ENCODE data around the gene WRAP73. TPM values are rescaled to one million over a fixed set of nuclear protein-coding genes. Genes with fewer than 3 reads are reported as not detected.
"Not testable (repeated sequence)": the region's sequence is repeated elsewhere in the genome, so short reads cannot be mapped to it uniquely, and the experiment has no call there.

The WRAP73 gene
- total RNA-seq, 1 donor from 2014 or later, result 12.5 TPM

DNA sequence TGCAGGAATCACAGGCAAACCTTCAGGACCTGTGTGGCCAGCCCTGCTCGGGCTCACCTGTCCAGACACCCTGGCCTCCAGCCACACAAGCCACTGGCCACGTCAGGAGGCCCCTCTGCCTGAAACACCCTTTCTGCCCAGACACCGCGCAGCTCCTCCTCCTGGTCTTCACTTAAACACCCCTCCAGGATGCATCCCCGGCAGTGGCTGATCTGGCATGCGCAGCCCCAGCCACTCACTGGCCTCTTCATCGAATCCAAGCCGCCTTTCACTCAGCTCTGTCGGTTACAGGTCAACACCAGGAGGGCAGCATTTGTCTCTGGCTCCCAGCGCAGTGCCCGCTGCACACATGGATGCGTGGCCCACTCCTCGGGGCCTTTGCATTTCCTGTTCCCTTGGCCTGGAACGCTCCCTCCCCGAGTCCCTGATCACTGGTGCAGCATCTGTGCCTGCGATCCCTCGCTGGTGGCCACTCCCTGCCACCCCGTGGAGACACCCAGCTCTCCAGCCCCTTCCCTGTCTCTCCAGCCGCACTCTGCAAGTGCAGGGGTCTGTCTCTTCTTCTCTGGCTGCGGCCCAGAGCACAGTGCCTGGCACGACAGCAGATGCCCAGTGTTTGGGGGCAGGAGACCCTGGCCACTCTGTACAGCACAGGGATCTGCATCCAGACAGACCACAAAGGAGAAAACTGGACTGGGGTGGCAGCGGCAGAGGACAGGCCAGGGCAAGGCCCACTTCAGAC is 15.7 kb downstream of the WRAP73 start:
- ATAC-seq (no peak), DNase-seq (peak; percentile 22)
- intact Hi-C loops (cut with micrococcal nuclease), result no loop called here

DNA sequence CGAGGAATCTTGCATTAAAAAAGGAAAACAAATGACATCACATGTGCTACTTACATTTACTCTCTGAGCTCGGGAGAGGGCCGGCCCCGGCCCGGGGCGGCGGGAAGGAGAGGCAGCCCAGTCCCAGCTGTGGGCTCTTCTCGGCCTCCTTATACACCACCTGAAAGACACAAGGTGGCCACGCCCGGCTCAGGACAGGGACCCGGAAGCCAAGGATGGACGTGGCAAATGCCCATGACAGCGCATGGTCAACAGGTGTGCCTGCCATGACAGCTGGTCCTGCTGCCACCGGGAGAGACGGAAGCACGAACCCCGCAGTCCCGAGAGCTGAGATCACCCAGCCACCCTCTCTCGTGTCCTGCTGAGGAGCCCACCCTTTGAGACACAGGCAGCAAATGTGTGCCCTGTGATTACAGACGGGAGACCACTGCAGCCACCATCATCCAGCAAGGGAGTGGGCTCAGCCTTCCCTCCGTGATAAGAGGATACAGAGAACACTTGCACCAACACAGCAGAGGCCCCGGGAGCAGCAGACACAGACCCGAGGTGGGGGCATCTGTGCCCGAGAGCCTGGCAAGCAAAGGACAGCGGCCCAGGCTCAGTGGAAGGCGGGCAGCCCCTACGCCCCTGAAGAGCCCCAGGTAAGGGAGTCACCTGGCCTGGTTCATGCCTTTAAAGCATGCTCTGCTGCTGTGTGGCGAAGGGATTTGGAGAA is 16.4 kb downstream of the WRAP73 start:
- ATAC-seq (no peak), DNase-seq (peak; percentile 28)
- intact Hi-C loops (cut with micrococcal nuclease), result no loop called here

DNA sequence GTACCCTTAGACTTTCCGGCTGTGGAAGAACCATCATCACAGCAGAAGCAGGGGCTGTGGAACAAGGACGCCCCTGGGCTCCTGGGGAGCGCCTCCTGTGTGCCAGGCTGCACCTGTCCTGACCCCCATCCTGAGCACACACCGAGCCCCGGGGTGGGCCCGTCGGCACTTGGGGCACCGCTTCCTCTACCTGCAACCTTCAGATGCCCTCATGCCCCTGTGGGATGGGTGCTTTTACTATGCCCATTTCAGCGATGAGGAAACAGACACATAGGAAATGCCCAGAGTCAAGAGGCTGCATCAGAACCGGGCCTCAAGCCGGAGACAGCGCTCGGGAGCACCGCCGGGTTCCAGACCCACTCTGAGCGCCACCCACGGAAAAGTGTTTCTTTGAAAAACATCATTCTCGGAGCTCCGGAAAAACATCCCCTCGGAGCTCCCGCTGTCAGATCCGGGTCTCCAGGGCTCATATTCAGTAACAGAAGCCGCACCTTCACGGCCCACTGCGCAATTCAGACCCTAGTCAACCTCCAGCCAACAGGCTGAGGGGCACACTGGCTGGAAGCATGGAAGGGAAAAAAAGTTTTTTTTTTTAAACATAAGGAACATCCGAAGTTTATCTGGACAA is 17.1 kb downstream of the WRAP73 start:
- DNase-seq (peak; percentile 18), ATAC-seq (no peak)
- intact Hi-C loops (cut with micrococcal nuclease), result no loop called here

DNA sequence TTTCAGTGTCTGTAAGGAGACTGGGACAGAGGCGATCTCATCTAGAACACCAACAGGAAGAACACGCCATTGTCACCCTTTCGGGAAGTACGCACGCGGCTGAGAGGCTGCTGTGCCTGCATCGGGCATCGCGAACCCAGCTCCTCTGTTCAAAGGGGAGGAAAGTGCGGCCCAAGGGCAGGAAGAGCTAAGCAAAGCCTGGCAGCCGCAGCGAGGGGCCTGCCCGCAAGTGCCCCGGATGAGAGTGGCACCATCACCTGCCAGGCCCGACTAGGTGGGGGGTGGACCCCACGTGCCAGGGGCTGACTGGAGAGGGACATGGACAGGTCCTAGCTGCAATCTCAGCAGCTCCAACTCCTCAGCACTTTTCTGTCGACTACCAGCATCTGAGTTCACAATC is 17.6 kb downstream of the WRAP73 start:
- intact Hi-C loops (cut with micrococcal nuclease), result no loop called here
- ATAC-seq, result no peak
- peak; percentile 17 for DNase-seq

DNA sequence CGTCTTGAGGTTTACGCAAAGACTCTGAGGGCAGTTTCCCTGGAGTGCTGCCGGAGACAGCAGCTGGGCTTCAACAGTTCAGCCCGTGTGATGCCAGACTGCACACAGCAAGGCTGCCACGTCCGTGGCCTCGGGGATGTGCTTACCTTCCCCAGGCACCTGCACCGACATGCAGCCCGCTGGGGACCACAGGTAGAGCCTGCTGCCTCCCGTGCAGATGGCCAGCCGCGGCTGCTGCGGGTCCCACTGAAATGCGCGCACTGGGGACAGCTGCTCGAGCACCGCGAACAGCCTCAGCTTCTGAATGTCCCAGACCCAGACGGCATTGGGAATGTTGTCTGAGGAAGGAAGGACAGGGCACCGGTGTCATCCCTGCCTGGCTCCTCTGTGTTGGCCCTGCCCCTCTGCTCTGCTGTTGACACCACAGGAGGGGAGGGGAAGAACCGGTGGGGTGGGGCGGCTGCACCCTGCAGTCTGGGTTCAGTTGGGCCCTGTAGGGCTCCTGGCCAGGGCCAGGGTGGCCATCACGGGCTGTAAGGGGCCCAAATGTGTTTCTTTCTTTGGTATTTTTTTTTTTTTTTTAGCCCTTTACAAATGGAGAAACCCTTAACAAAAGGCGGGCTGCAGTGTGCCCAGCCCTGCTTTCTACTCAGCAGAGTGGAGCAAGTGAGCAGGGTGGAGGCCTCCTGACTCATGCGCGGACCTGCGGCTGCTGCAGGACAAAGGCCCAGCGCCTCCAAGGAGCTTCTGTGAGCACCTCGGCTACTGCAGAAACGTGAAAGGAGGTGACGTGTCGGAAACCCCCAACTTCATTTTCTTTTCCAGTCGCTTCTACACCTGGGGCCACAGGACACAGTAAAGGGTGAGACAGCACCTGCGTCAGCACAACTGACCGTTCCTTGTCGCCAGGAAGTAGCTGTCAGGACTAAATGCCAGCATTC is 18.3 kb downstream of the WRAP73 start:
- DNase-seq, result peak; percentile 10
- intact Hi-C loops (cut with micrococcal nuclease), result no loop called here
- no peak for ATAC-seq

DNA sequence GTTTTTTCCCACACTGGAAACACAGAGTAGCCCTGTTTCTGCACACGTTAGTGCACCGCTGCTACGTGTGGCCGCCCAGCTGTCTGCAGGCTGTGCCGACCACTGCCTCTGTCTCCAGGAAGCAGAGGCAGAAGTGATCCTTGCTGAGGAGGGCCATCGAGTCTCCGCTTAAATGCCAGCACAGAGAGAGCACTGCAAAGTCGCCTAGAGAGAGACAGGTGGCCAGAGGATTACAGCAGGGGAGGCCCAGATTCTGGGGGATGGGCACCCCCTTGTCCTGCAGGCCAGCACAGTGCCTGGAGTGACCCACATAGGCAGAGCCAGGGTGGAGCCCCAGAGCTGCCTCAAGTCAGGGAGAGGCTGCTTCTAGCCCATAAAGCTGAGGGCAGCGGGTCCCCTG is 19.0 kb downstream of the WRAP73 start:
- DNase-seq, result no peak
- ATAC-seq, result no peak
- intact Hi-C loops (cut with micrococcal nuclease), result no loop called here

DNA sequence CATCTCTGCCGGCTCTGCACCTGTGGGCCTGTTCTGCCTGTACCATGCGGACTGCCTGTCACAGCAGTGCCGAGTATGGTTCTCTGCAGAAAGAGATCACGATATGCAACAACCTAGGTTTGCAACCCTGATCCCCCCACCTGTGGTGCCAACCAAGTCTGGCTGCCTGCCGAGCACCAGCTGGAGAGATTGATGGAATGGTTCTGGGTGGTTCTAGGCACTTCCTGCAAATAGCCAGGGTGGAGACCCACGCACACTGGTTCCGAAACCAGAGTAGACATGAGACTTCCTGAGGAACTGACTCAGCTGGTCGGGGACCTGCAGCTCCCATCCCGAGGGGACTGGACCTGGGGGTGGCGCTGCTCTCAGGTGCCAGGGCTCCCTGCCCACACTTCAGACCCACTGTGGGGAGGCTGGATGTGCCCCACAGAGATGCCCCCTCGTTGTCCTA is 19.7 kb downstream of the WRAP73 start:
- peak; percentile 6 for DNase-seq
- ATAC-seq, result no peak
- intact Hi-C loops (cut with micrococcal nuclease), result no loop called here

DNA sequence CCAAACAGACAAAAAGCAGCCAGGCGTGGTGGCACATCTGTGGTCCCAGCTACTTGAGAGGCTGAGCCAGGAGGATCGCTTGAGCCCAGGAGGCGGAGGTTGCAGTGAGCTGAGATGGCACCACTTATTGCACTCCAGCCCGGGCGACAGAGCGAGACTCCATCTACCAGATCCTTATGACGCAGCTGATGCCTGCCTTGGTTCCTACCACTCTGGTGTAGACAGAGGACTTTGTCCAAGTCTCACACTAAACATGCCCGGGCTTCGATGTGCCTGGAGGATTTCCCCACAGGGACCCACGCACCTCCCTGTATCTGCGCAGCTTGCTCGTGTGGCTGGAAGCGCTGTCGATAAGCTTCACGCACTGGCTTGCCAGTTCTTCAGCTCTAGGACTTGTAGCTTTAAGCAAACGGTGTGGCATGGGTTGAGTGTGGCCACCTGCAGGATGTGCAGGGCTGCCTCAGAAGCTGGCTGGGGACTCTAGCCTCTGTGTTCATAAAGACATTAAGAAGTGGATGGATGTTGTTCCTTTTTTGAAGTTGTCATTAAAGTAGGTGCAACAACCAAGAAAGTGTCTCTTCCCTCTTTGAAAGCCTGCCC is 20.2 kb downstream of the WRAP73 start:
- DNase-seq (peak; percentile 12), ATAC-seq (no peak)
- intact Hi-C loops (cut with micrococcal nuclease), result no loop called here

DNA sequence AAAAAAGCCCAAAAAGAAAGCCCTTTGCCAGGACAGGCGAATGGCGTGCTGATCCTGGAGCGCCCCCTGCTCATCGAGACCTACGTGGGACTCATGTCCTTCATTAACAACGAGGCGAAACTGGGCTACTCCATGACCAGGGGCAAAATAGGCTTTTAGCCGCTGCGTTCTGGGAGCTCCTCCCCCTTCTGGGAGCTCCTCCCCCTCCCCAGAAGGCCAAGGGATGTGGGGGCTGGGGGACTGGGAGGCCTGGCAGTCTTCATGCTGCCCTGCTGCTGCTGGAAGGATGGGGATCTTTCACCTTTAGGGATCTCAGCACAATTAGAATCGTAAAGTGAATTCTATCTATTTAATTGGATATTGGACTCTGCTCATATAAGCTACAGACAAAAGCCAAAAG is 21.5 kb downstream of the WRAP73 start:
- intact Hi-C loops (cut with micrococcal nuclease), result no loop called here
- no peak for ATAC-seq

DNA sequence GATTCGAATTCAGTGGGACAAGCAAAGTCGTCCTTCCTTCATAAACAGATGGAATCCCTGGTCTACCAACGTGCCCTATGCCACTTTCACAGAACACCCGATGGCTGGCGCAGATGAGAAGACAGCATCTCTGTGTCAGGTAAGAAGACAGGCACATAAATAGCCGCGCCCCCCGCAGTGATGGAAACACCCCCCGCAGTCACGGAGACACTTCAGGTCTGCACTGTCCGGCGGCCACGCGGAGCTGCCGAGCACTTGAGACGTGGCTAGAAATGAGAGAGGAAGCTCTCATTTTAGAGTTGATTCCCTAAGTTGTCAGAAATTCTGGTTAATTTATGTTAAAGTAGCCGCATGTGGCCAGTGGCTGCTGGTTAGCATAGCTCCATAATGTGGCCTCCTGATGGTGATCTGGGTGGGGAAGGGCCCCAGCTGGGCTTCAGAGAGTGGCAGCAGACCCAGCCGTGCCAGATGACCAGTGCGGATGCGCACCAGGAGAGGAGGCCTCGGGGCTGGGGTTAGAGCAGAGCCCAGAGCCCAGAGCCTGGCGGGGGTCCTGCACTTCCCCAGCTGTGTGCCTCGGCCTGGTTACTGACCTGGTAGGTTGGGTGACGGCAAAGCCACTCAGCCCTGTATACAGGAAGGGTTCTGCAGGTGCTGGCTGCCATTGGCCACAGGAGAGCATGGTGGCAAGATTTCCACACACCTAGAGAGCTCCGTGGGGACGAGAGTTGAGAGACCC is 22.2 kb downstream of the WRAP73 start:
- intact Hi-C loops (cut with micrococcal nuclease), result no loop called here
- DNase-seq (peak; percentile 31), ATAC-seq (no peak)

More for the DNA sequence above, 21.5 kb downstream of the WRAP73 start:
- peak; percentile 9 for DNase-seq

DNA sequence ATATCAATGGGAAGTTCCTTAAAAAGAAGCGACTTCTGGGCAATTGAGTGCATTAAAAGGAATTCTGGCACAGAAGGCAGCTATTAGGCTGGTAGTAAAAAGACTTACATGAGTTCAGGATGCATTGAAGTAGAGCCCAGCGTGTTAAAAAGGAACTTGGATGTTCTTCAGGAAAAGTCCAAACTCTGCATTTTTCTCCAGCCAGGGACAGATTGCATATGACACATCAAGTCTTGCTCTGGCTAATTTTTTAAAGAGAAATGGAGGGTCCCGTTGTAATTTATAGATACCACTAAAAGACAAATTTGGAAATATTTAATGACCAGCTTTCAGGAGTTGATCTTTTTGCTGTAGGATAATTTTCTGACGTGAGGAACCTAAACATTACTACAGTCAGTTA is 23.9 kb downstream of the WRAP73 start:
- intact Hi-C loops (cut with micrococcal nuclease), result no loop called here
- ATAC-seq (no peak), DNase-seq (no peak)

DNA sequence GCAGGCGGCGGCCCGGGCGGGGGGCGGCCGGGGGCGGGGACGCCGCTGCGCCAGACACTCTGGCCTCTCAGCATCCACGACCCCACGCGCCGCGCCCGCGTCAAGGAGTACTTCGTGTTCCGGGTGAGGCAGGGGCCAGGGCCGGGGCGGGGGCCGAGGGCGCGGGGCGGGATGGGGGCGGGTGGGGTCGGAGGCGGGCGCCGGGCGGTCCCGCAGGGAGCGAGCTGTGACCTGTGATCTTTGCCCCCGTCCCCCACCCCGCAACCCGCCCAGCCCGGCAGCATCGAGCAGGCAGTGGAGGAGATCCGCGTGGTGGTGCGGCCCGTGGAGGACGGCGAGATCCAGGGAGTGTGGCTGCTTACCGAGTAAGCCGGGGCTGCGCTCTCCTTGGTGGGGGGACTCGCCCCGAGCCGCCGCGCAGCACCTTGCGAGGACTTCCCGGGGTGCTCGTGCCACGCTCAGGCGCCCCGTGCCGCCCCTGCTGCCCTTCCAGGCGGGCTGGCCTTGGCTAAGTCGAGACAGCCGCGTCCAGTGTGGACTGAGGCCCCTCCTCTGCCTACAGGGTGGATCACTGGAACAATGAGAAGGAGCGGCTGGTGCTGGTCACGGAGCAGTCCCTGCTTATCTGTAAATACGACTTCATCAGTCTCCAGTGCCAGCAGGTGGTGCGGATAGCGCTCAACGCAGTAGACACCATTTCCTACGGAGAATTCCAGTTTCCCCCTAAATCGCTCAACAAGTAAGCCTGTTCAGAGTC is 24.6 kb downstream of the WRAP73 start:
- intact Hi-C loops (cut with micrococcal nuclease), result no loop called here
- DNase-seq, result peak; percentile 37
- ATAC-seq, result peak; percentile 5

DNA sequence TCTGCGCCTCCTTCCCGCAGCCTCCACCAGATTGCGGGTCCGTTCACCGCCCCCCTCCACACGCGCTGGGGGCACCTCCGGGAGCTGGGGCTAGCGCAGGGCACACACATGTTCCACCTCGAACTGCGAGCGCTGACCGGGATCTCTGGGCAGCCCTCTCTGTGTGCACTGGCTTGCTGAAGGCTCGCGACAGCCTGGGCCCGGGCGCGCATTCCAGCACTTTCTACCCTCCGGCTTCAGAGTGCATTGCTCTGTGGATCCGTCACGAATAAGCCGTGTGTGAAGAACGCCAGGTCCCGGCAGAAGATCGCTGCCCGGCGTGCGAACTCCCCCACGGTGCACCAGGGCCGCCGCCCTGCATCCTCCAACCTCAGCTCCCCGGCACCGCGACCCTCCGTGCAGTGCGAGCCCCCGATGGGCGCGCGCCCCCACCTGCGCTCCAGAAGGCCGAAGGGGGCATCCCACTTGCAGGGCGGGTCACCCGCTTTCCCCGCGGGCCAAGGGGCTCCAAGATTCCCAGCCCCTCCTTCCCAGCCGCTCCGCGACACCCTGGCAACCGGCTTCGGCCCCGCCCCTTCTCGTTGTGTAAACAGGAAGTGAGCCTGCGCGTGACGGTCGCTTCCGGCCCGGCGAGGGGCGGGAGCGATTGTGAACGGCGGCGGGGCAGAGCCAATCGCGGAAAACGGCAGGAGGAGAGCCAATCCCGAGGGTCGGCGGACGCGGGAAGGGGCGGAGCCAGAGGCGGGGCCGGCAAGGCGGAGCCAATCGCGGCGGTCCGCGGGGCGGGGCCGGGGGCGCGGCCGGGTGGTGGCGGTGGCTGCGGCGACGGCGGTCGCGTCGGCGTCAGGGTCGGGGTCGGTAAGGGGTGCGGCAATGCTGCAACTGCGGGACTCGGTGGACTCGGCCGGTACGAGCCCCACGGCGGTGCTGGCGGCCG is 25.4 kb downstream of the WRAP73 start, which contains the start of gene TPRG1L:
TSS of gene TPRG1L (plus strand) at position 816 of the 937 bp plus-strand sequence. CDS start at position 874, 58 bp downstream.
- ATAC-seq (peak; percentile 98), DNase-seq (peak; percentile 99)
- intact Hi-C loops (cut with micrococcal nuclease), result no loop called here

DNA sequence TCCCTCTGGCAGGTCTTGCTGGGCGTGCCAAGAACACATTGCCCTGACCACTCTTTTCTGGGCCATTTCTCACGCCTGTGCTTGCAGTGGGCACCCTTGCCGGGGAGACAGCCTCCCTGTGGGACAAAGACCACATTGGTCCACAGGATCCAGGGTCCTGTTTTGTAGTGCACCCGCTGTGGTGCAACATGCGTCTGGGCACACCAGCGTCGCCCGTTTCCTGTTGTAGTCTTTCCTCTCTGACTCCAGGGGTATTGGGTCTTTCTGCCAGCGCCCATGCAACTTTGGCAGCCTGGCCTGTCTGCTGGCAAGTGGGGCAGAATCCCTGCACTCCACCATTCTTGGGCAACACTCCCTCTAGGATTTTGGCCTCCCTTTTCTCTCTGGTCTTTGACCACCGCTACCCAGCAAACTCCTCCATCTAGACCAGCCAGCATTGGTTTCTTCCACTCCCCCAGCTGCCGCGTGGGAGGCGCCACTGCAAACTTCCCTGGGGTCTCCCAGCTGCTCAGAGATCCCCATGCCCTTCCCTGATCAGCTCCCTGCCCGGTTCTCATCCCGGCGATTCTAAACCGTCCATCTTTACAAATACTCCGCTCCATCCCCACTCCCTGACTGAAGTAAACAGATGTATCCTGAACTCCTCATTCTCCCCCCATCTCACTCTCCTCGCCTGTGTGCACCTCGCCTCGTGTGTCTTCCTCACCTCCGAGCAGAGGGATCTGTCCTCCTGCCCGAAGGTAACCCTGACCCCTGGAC is 26.3 kb downstream of the WRAP73 start:
- intact Hi-C loops (cut with micrococcal nuclease), result no loop called here
- no peak for DNase-seq

DNA sequence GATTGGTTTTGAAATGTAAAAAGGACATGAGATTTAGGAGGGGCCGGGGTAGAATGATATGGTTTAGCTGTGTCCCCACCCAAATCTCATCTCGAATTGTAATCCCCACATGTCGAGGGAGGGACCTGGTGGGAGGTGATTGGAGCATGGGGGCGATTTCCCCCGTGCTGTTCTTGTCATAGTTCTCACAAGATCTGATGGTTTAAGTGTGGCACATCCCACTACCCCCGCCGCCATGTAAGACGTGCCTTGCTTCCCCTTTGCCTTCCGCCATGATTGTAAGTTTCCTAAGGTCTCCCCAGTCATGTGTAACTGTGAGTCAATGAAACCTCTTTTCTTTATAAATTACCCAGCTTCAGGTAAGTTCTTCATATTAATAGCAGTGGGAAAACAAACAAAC is 27.8 kb downstream of the WRAP73 start:
- ATAC-seq; intact Hi-C loops (cut with micrococcal nuclease); DNase-seq: not testable (repeated sequence)

More for the DNA sequence above, 26.3 kb downstream of the WRAP73 start:
- no peak for ATAC-seq
